OCI-LY1 (cell line): ENCODE data around the gene KCNMB2.

Experiments
- H2AFZ ChIP-seq: fragments of 200-600 bp; sonication (generic), shearing (Covaris generic); 2 replicates; pipeline ENCODE4 v1.6.0; 2014; ENCODE audit warnings: antibody characterized with exemption, mild to moderate bottlenecking, low read length
- H3F3A ChIP-seq: fragments of 200-600 bp; sonication (generic), shearing (Covaris generic); 2 replicates; pipeline ENCODE4 v1.6.0; 2014; ENCODE audit warnings: mild to moderate bottlenecking, antibody characterized with exemption, low read length, moderate library complexity; ENCODE audit not compliant: insufficient read depth
- H3K27ac ChIP-seq: fragments of 200-600 bp; sonication (generic); 2 replicates; pipeline ENCODE4 v1.5.1; 2014; ENCODE audit warnings: low read length, mixed run types, mild to moderate bottlenecking, low read depth; ENCODE audit not compliant: poor library complexity, severe bottlenecking
- H3K27me3 ChIP-seq: fragments of 200-600 bp; sonication (generic); 2 replicates; pipeline ENCODE4 v1.6.0; 2014; ENCODE audit warnings: antibody characterized with exemption, mild to moderate bottlenecking, low read length, moderate library complexity; ENCODE audit not compliant: insufficient read depth
- H3K36me3 ChIP-seq: fragments of 200-600 bp; sonication (generic); 2 replicates; pipeline ENCODE4 v1.6.1; 2014; ENCODE audit warnings: mild to moderate bottlenecking, antibody characterized with exemption, low read length, moderate library complexity, mixed read lengths; ENCODE audit not compliant: insufficient read depth
- H3K4me1 ChIP-seq: fragments of 200-600 bp; sonication (generic); 2 replicates; pipeline ENCODE4 v1.5.1; 2014; ENCODE audit warnings: mild to moderate bottlenecking, low read length, moderate library complexity; ENCODE audit not compliant: insufficient read depth, severe bottlenecking
- H3K4me2 ChIP-seq: fragments of 200-600 bp; sonication (generic), shearing (Covaris generic); 2 replicates; pipeline ENCODE4 v1.6.1; 2014; ENCODE audit warnings: low read length
- H3K4me3 ChIP-seq: fragments of 200-600 bp; sonication (generic); 2 replicates; pipeline ENCODE4 v1.5.1; 2014; ENCODE audit warnings: low read length, low read depth, mild to moderate bottlenecking, mixed read lengths; ENCODE audit not compliant: poor library complexity, severe bottlenecking
- H3K79me2 ChIP-seq: fragments of 200-600 bp; shearing (Covaris generic); 2 replicates; pipeline ENCODE4 v1.6.1; 2016; ENCODE audit warnings: mixed run types, low read length, mixed read lengths; ENCODE audit not compliant: insufficient read depth
- H3K9ac ChIP-seq: fragments of 200-600 bp; sonication (generic), shearing (Covaris generic); 2 replicates; pipeline ENCODE4 v1.6.1; 2014; ENCODE audit warnings: mild to moderate bottlenecking, low read length, mixed read lengths
- H3K9me2 ChIP-seq: fragments of 200-600 bp; sonication (generic), shearing (Covaris generic); 2 replicates; pipeline ENCODE4 v1.6.1; 2014; ENCODE audit warnings: low read depth, mild to moderate bottlenecking, low read length, mixed read lengths
- H3K9me3 ChIP-seq: fragments of 200-600 bp; shearing (Covaris generic); 2 replicates; pipeline ENCODE4 v1.6.1; 2014; ENCODE audit warnings: low read length, mixed read lengths
- H4K20me1 ChIP-seq: fragments of 200-600 bp; sonication (generic), shearing (Covaris generic); 2 replicates; pipeline ENCODE4 v1.6.0; 2016; ENCODE audit warnings: mild to moderate bottlenecking, low read length; ENCODE audit not compliant: insufficient read depth
- CTCF ChIP-seq: fragments of 200-600 bp; sonication (generic), shearing (Covaris generic); IDR thresholded peaks from 2 replicates; pipeline ENCODE4 v1.5.1; 2017; ENCODE audit warnings: mild to moderate bottlenecking, antibody characterized with exemption, low read length, moderate library complexity, mixed read lengths
- EZH2 ChIP-seq: fragments of 200-600 bp; sonication (generic), shearing (Covaris generic); IDR thresholded peaks from 2 replicates; pipeline ENCODE4 v1.8.0; 2017; ENCODE audit warnings: borderline replicate concordance, mixed run types, mild to moderate bottlenecking, antibody characterized with exemption, low read length, moderate library complexity, mixed read lengths

Gene KCNMB2

GRCh38 chr3:178748874-178749273 is 212.6 kb downstream of the KCNMB2 start:
- no peaks in the 10 kb centered on the region for H3K4me1 ChIP-seq
- H3K4me2 ChIP-seq, result no peak overlapping the region
- no peaks in the 10 kb centered on the region for H3K27me3 ChIP-seq
- no peaks in the 10 kb centered on the region for H3K9me2 ChIP-seq
- H3K79me2 ChIP-seq, result no peaks in the 10 kb centered on the region
- no peak overlapping the region for H3K27ac ChIP-seq
- no peaks in the 10 kb centered on the region for H3K9me3 ChIP-seq
- TF ChIP-seq EZH2 (no peak), CTCF (no peak)
- H3K9ac ChIP-seq, result no peak overlapping the region
- H3K4me3 ChIP-seq, result no peak overlapping the region
- no peak overlapping the region for H2AFZ ChIP-seq
- H3K36me3 ChIP-seq, result no peaks in the 10 kb centered on the region
- H4K20me1 ChIP-seq, result no peaks in the 10 kb centered on the region
- no peaks in the 10 kb centered on the region for H3F3A ChIP-seq

- H2AFZ ChIP-seq, result no peak overlapping the region
- no peaks in the 10 kb centered on the region for H3F3A ChIP-seq
- no peaks in the 10 kb centered on the region for H3K9me3 ChIP-seq
- no peaks in the 10 kb centered on the region for H3K4me1 ChIP-seq
- TF ChIP-seq EZH2 (no peak), CTCF (no peak)
- no peaks in the 10 kb centered on the region for H4K20me1 ChIP-seq
- no peaks in the 10 kb centered on the region for H3K27me3 ChIP-seq
- H3K9ac ChIP-seq, result no peak overlapping the region
- H3K36me3 ChIP-seq, result no peaks in the 10 kb centered on the region
- no peak overlapping the region for H3K4me3 ChIP-seq
- no peak overlapping the region for H3K27ac ChIP-seq
- no peaks in the 10 kb centered on the region for H3K79me2 ChIP-seq
- no peak overlapping the region for H3K4me2 ChIP-seq
- no peaks in the 10 kb centered on the region for H3K9me2 ChIP-seq
Observed at GRCh38 chr3:178749471-178749870, 213.2 kb downstream of the KCNMB2 start.

GRCh38 chr3:178750639-178751300 is 214.5 kb downstream of the KCNMB2 start:
- no peaks in the 10 kb centered on the region for H4K20me1 ChIP-seq
- no peaks in the 10 kb centered on the region for H3F3A ChIP-seq
- H3K4me1 ChIP-seq, result no peaks in the 10 kb centered on the region
- no peak overlapping the region for H3K4me2 ChIP-seq
- H3K9me2 ChIP-seq, result no peaks in the 10 kb centered on the region
- H3K79me2 ChIP-seq, result no peaks in the 10 kb centered on the region
- no peak overlapping the region for H3K9ac ChIP-seq
- no peak overlapping the region for H3K27ac ChIP-seq
- H2AFZ ChIP-seq, result no peak overlapping the region
- TF ChIP-seq CTCF (no peak), EZH2 (no peak)
- H3K9me3 ChIP-seq, result no peaks in the 10 kb centered on the region
- no peaks in the 10 kb centered on the region for H3K27me3 ChIP-seq
- no peaks in the 10 kb centered on the region for H3K36me3 ChIP-seq
- no peak overlapping the region for H3K4me3 ChIP-seq
